Keratinocyte (primary cell): ENCODE results near the gene ALDOB. TPM values are rescaled to one million over a fixed set of nuclear protein-coding genes. Genes with fewer than 3 reads are reported as not detected.

Experiments
- DNase-seq: peaks from one replicate; pipeline ENCODE4 v3.0.0-alpha.2; 2011; ENCODE audit warnings: low read depth, missing footprints, low spot score
- FAIRE-seq: peaks from 2 replicates; lab custom pipeline; 2011; peaks lifted over from hg19 to GRCh38; lab: Jason Lieb, UNC
- H2AFZ ChIP-seq: 2 replicates; pipeline ENCODE4 v1.6.0; 2012; ENCODE audit warnings: low read length, control low read depth, inconsistent platforms; ENCODE audit not compliant: control insufficient read depth
- H3K27ac ChIP-seq: 2 replicates; pipeline ENCODE4 v1.5.1; 2011; ENCODE audit warnings: low read length; ENCODE audit not compliant: control insufficient read depth, insufficient read depth
- H3K27me3 ChIP-seq: 3 replicates; pipeline ENCODE4 v1.6.0; 2011; ENCODE audit warnings: low read length; ENCODE audit not compliant: control insufficient read depth, insufficient read depth; ENCODE audit errors: extremely low read depth
- H3K36me3 ChIP-seq, 2 experiments: 2 replicates in 1 of 2; 3 replicates in 1 of 2; pipeline ENCODE4 v1.5.1; 2011; ENCODE audit warnings: low read length in 2 of 2, mild to moderate bottlenecking in 1 of 2; ENCODE audit not compliant: control insufficient read depth in 2 of 2, insufficient read depth in 2 of 2; ENCODE audit errors: extremely low read depth in 1 of 2
- H3K4me1 ChIP-seq: 3 replicates; pipeline ENCODE4 v1.5.1; 2011; ENCODE audit warnings: low read length; ENCODE audit not compliant: control insufficient read depth, insufficient read depth; ENCODE audit errors: extremely low read depth
- H3K4me2 ChIP-seq: 3 replicates; pipeline ENCODE4 v1.6.0; 2011; ENCODE audit warnings: low read depth, low read length; ENCODE audit not compliant: control insufficient read depth, insufficient read depth; ENCODE audit errors: extremely low read depth
- H3K4me3 ChIP-seq, 3 experiments: fragments of 200-600 bp in 1 of 3; sonication (generic) in 1 of 3; 2 replicates in 2 of 3; 3 replicates in 1 of 3; pipeline ENCODE4 v1.5.1; 2011 to 2016; ENCODE audit warnings: low read length in 3 of 3, mild to moderate bottlenecking in 3 of 3, control low read depth in 2 of 3, inconsistent platforms in 1 of 3, low read depth in 1 of 3, mixed read lengths in 1 of 3, mixed run types in 1 of 3, moderate library complexity in 1 of 3; ENCODE audit not compliant: control insufficient read depth in 2 of 3, insufficient read depth in 2 of 3; ENCODE audit errors: extremely low read depth in 1 of 3
- H3K79me2 ChIP-seq: 2 replicates; pipeline ENCODE4 v1.6.0; 2012; ENCODE audit warnings: low read length; ENCODE audit not compliant: control insufficient read depth, insufficient read depth
- H3K9ac ChIP-seq: 3 replicates; pipeline ENCODE4 v1.6.0; 2011; ENCODE audit warnings: low read length; ENCODE audit not compliant: control insufficient read depth, insufficient read depth; ENCODE audit errors: extremely low read depth
- H3K9me1 ChIP-seq: 3 replicates; pipeline ENCODE4 v1.6.0; 2011; ENCODE audit warnings: low read length; ENCODE audit not compliant: control insufficient read depth, insufficient read depth; ENCODE audit errors: extremely low read depth
- H3K9me3 ChIP-seq: 2 replicates; pipeline ENCODE4 v1.5.1; 2012; ENCODE audit warnings: low read depth, low read length; ENCODE audit not compliant: control insufficient read depth
- H4K20me1 ChIP-seq: 3 replicates; pipeline ENCODE4 v1.6.0; 2011; ENCODE audit warnings: low read length; ENCODE audit not compliant: control insufficient read depth, insufficient read depth; ENCODE audit errors: extremely low read depth
- CTCF ChIP-seq, 3 experiments: IDR thresholded peaks in 1 of 3; conservative IDR thresholded peaks in 1 of 3; optimal IDR thresholded peaks in 1 of 3; 2 replicates in 2 of 3; 3 replicates in 1 of 3; pipeline versions ENCODE3 to v1.5.1; 2011; ENCODE audit warnings: low read length in 3 of 3, mild to moderate bottlenecking in 3 of 3, moderate library complexity in 2 of 3, control low read depth in 1 of 3, inconsistent platforms in 1 of 3; ENCODE audit not compliant: insufficient read depth in 2 of 3; ENCODE audit errors: extremely low read depth in 1 of 3
- EZH2 ChIP-seq: IDR thresholded peaks from one replicate; pipeline ENCODE4 v1.6.1; 2012; ENCODE audit warnings: inconsistent platforms, mild to moderate bottlenecking, low read length, moderate library complexity
- dilution Hi-C: fragments of 300-500 bp; cut with MboI; formaldehyde crosslinking; loops from one replicate; pipeline ENCODE4 v1.7.0; 2020; ENCODE audit warnings: low sequenced_read_pairs; ENCODE audit not compliant: extremely low pct_ligation_motif_present
- polyA plus RNA-seq, 5 experiments: library from polyadenylated mRNA; depleted of rRNA in 3 of 5; stranded (reverse) in 3 of 5; stranded (forward) in 1 of 5; unstranded in 1 of 5; fragments of >200 nt; gene quantifications; 1 replicate in 1 of 5; 2 replicates in 3 of 5; 3 replicates in 1 of 5; pipeline versions ENCODE4 v1.2.1 to v1.2.3, GENCODE V29; 2011 to 2012; ENCODE audit warnings: missing spikeins in 2 of 5, low read depth in 1 of 5, low replicate concordance in 1 of 5

The ALDOB gene
- polyA plus RNA-seq, 1 donor (not counting 4 experiments of a cell fraction or from before 2014, with no cell fraction given) = not detected

- Histone ChIP-seq H3K9ac (no peak overlapping the region), H3K27me3 (no peaks in the 10 kb centered on the region), H3K4me3 (no peak overlapping the region), H3K79me2 (no peaks in the 10 kb centered on the region), H3K9me3 (no peaks in the 10 kb centered on the region), H3K4me2 (no peak overlapping the region), H3K4me1 (peaks cover 3% of the 10 kb centered on the region), H3K27ac (no peak overlapping the region), H3K36me3 (no peaks in the 10 kb centered on the region), H4K20me1 (no peaks in the 10 kb centered on the region), H3K9me1 (no peaks in the 10 kb centered on the region), H2AFZ (no peak overlapping the region)
- TF ChIP-seq EZH2 = no peak
- TF ChIP-seq CTCF (optimal IDR thresholded peaks at IDR 0.05 in 1 of 3, IDR thresholded peaks at IDR 0.05 in 1 of 3, conservative IDR thresholded peaks at IDR 0.05 in 1 of 3; ENCODE audit: extremely low read depth in 1 of 3, insufficient read depth in 2 of 3, low read length in 3 of 3) = peak; percentile 59 to 84 (median 78)
- peak; percentile 78 for FAIRE-seq
- dilution Hi-C loops = no loop called here
- no peak for DNase-seq
These were observed 23.5 kb upstream of the ALDOB start for GRCh38 chr9:101458963-101459631.

- H3K27ac ChIP-seq = no peak overlapping the region
- dilution Hi-C loops = no loop called here
- no peak overlapping the region for H3K9ac ChIP-seq
- no peak for FAIRE-seq
- H3K79me2 ChIP-seq = no peaks in the 10 kb centered on the region
- no peaks in the 10 kb centered on the region for H4K20me1 ChIP-seq
- H3K4me3 ChIP-seq = no peak overlapping the region
- no peak overlapping the region for H2AFZ ChIP-seq
- no peaks in the 10 kb centered on the region for H3K27me3 ChIP-seq
- no peaks in the 10 kb centered on the region for H3K36me3 ChIP-seq
- no peak for DNase-seq
- no peak for TF ChIP-seq EZH2
- no peak for TF ChIP-seq CTCF (optimal IDR thresholded peaks at IDR 0.05 in 1 of 3, IDR thresholded peaks at IDR 0.05 in 1 of 3, conservative IDR thresholded peaks at IDR 0.05 in 1 of 3; ENCODE audit: extremely low read depth in 1 of 3, insufficient read depth in 2 of 3, low read length in 3 of 3)
- H3K9me1 ChIP-seq = no peaks in the 10 kb centered on the region
- no peaks in the 10 kb centered on the region for H3K4me1 ChIP-seq
- H3K9me3 ChIP-seq = no peaks in the 10 kb centered on the region
- H3K4me2 ChIP-seq = no peak overlapping the region
These were observed 21.4 kb upstream of the ALDOB start for GRCh38 chr9:101457003-101457402.
